ENCODE results near the gene ADCY5. TPM values are rescaled to one million over a fixed set of nuclear protein-coding genes. Genes with fewer than 3 reads are reported as not detected.

The ADCY5 gene
- polyA plus RNA-seq, 3 donors = not detected

- Histone ChIP-seq H3K27ac (ENCODE audit: low read depth in 1 of 2, low read length in 2 of 2) (no peak overlapping the region), H3K4me3 (replicated peaks in 1 of 3; ENCODE audit: low read depth in 2 of 3, low read length in 3 of 3) (no peak overlapping the region), H2AFZ (ENCODE audit: insufficient read depth, low read depth, low read length, poor library complexity, severe bottlenecking) (no peak overlapping the region), H3K79me2 (ENCODE audit: insufficient read depth, low read length) (no peaks in the 10 kb centered on the region), H3K27me3 (ENCODE audit: control insufficient read depth in 2 of 2, insufficient read depth in 2 of 2, low read length in 2 of 2) (no peaks in the 10 kb centered on the region), H3K9me3 (replicated peaks in 1 of 2; ENCODE audit: control insufficient read depth in 1 of 2, insufficient read depth in 1 of 2, low read length in 2 of 2) (no peaks in the 10 kb centered on the region), H4K20me1 (ENCODE audit: insufficient read depth, low read length) (no peaks in the 10 kb centered on the region), H3K36me3 (replicated peaks in 1 of 2; ENCODE audit: control insufficient read depth in 1 of 2, insufficient read depth in 2 of 2, low read length in 2 of 2) (no peaks in the 10 kb centered on the region), H3K4me1 (ENCODE audit: control insufficient read depth in 1 of 2, insufficient read depth in 2 of 2, low read length in 2 of 2) (no peaks in the 10 kb centered on the region), H3K9ac (ENCODE audit: insufficient read depth, low read length, poor library complexity, severe bottlenecking) (no peak overlapping the region), H3K4me2 (replicated peaks; ENCODE audit: extremely low read depth, low read length, poor library complexity, severe bottlenecking) (no peak overlapping the region)
- intact Hi-C loops (cut with micrococcal nuclease) = no loop called here
- H3K27me3 Mint-ChIP-seq (ENCODE audit: low read depth in 3 of 3) = peaks cover 3 to 12% (median 4%) of the 10 kb centered on the region in 3 donors
- WGBS (ENCODE audit: insufficient coverage) = 81% methylated on average over 6 of the region's 7 CpGs
- no peak for DNase-seq
- no peaks in the 10 kb centered on the region for H3K4me1 Mint-ChIP-seq
- no peak overlapping the region for H3K27ac Mint-ChIP-seq
- TF ChIP-seq, protein P1, sequence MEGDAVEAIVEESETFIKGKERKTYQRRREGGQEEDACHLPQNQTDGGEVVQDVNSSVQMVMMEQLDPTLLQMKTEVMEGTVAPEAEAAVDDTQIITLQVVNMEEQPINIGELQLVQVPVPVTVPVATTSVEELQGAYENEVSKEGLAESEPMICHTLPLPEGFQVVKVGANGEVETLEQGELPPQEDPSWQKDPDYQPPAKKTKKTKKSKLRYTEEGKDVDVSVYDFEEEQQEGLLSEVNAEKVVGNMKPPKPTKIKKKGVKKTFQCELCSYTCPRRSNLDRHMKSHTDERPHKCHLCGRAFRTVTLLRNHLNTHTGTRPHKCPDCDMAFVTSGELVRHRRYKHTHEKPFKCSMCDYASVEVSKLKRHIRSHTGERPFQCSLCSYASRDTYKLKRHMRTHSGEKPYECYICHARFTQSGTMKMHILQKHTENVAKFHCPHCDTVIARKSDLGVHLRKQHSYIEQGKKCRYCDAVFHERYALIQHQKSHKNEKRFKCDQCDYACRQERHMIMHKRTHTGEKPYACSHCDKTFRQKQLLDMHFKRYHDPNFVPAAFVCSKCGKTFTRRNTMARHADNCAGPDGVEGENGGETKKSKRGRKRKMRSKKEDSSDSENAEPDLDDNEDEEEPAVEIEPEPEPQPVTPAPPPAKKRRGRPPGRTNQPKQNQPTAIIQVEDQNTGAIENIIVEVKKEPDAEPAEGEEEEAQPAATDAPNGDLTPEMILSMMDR (IDR thresholded peaks at IDR 0.05) = no peak
- peak overlapping the region in 1 of 2 donors; percentile 28 for H3K4me3 Mint-ChIP-seq
- peaks cover 0 to 3% (median 0%) of the 10 kb centered on the region in 7 donors for H3K9me3 Mint-ChIP-seq
- no peaks in the 10 kb centered on the region for H3K36me3 Mint-ChIP-seq
Observed at GRCh38 chr3:123291404-123291803, 157.5 kb downstream of the ADCY5 start.

DNA sequence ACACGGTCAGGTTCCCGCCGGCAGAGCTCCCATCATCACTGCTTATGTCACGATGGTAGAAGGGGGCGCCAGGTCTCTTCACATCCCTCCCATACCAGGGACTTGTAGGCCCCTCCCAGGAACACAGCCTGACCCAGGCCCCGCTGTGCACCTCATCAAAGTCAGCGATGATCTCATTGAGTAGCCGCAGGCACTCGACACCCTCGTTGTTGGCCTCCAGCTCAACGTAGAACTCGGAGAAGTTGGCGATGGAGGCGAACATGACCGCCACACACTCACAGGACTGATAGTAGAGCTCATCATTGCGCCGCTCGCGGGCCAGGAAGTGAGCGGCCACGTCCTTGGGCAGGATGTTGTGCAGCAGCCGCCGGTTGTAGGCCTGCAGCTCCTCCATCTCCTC, 157.9 kb downstream of the ADCY5 start:
- Histone ChIP-seq H2AFZ (ENCODE audit: insufficient read depth, low read depth, low read length, poor library complexity, severe bottlenecking) (no peak overlapping the region), H3K27ac (ENCODE audit: low read depth in 1 of 2, low read length in 2 of 2) (no peak overlapping the region), H3K4me2 (replicated peaks; ENCODE audit: extremely low read depth, low read length, poor library complexity, severe bottlenecking) (no peak overlapping the region), H3K79me2 (ENCODE audit: insufficient read depth, low read length) (no peaks in the 10 kb centered on the region), H3K4me3 (replicated peaks in 1 of 3; ENCODE audit: low read depth in 2 of 3, low read length in 3 of 3) (no peak overlapping the region), H3K9ac (ENCODE audit: insufficient read depth, low read length, poor library complexity, severe bottlenecking) (no peak overlapping the region), H3K4me1 (ENCODE audit: control insufficient read depth in 1 of 2, insufficient read depth in 2 of 2, low read length in 2 of 2) (no peaks in the 10 kb centered on the region), H3K27me3 (ENCODE audit: control insufficient read depth in 2 of 2, insufficient read depth in 2 of 2, low read length in 2 of 2) (no peaks in the 10 kb centered on the region), H4K20me1 (ENCODE audit: insufficient read depth, low read length) (no peaks in the 10 kb centered on the region), H3K9me3 (replicated peaks in 1 of 2; ENCODE audit: control insufficient read depth in 1 of 2, insufficient read depth in 1 of 2, low read length in 2 of 2) (no peaks in the 10 kb centered on the region), H3K36me3 (replicated peaks in 1 of 2; ENCODE audit: control insufficient read depth in 1 of 2, insufficient read depth in 2 of 2, low read length in 2 of 2) (no peaks in the 10 kb centered on the region)
- intact Hi-C loops (cut with micrococcal nuclease) = no loop called here
- TF ChIP-seq, protein P1 (IDR thresholded peaks at IDR 0.05) = no peak
- no peak overlapping the region for H3K4me3 Mint-ChIP-seq
- WGBS (ENCODE audit: insufficient coverage) = 89% methylated on average over 22 of the region's 23 CpGs
- H3K9me3 Mint-ChIP-seq = peaks cover 0 to 3% (median 0%) of the 10 kb centered on the region in 7 donors
- no peak overlapping the region for H3K27ac Mint-ChIP-seq
- H3K4me1 Mint-ChIP-seq = no peaks in the 10 kb centered on the region
- H3K27me3 Mint-ChIP-seq (ENCODE audit: low read depth in 3 of 3) = peaks cover 3 to 12% (median 4%) of the 10 kb centered on the region in 3 donors
- DNase-seq = no peak
- H3K36me3 Mint-ChIP-seq = no peaks in the 10 kb centered on the region

All from CD14-positive monocyte (primary cell).